Measurements from ENCODE around the gene FRMD6. TPM values are rescaled to one million over a fixed set of nuclear protein-coding genes. Genes with fewer than 3 reads are reported as not detected.

Gene FRMD6
- total RNA-seq, 1 experiment from 2014 or later = 40.7 TPM

GRCh38 chr14:51711505-51711904 lies 59.8 kb downstream of the FRMD6 start:
- H3K27ac ChIP-seq (ENCODE audit: low read length) = no peak overlapping the region
- in situ Hi-C loops (cut with HindIII; ENCODE audit: low pct_unique_long_range_greater_than_20kb, low sequenced_read_pairs) = no loop called here
- no peak for DNase-seq (ENCODE audit: low read depth, low spot score)
- BruUV-seq (replicated peaks) = no TSS peak
- TF ChIP-seq CTCF (IDR thresholded peaks at IDR 0.05) (no peak), TCF7L2 (IDR thresholded peaks at IDR 0.05; ENCODE audit: low read depth, low read length) (no peak), POLR2AphosphoS5 (IDR thresholded peaks at IDR 0.05; ENCODE audit: low read depth, low read length) (no peak), SIN3A (IDR thresholded peaks at IDR 0.05; ENCODE audit: borderline replicate concordance, insufficient read depth, low read depth, low read length) (no peak), REST (IDR thresholded peaks at IDR 0.05; ENCODE audit: insufficient read depth in 1 of 2, low read depth in 2 of 2, low read length in 1 of 2) (no peak)
- H3K9me3 ChIP-seq (ENCODE audit: control insufficient read depth, insufficient read depth, low read depth, low read length) = no peaks in the 10 kb centered on the region
- H3K4me3 ChIP-seq (ENCODE audit: low read depth in 2 of 2, low read length in 2 of 2) = no peak overlapping the region
- no peak for ATAC-seq
- H3K36me3 ChIP-seq (ENCODE audit: control insufficient read depth, insufficient read depth, low read length) = peaks cover 16% of the 10 kb centered on the region
- CTCF ChIA-PET = no interaction called here
- H3K4me1 ChIP-seq (ENCODE audit: control insufficient read depth, insufficient read depth, low read length) = no peaks in the 10 kb centered on the region
- intact Hi-C loops (cut with micrococcal nuclease; ENCODE audit: unreplicated experiment) = no loop called here
- POLR2A ChIA-PET = no interaction called here
- H3K27me3 ChIP-seq (ENCODE audit: control insufficient read depth, insufficient read depth, low read length) = no peaks in the 10 kb centered on the region

- no TSS peak for BruUV-seq (replicated peaks)
- intact Hi-C loops (cut with micrococcal nuclease; ENCODE audit: unreplicated experiment) = no loop called here
- ATAC-seq (no peak), DNase-seq (ENCODE audit: low read depth, low spot score) (no peak)
- TF ChIP-seq REST (IDR thresholded peaks at IDR 0.05; ENCODE audit: insufficient read depth in 1 of 2, low read depth in 2 of 2, low read length in 1 of 2) = no peak
- TF ChIP-seq TCF7L2 (IDR thresholded peaks at IDR 0.05; ENCODE audit: low read depth, low read length) = no peak
- no peak for TF ChIP-seq SIN3A (IDR thresholded peaks at IDR 0.05; ENCODE audit: borderline replicate concordance, insufficient read depth, low read depth, low read length)
- TF ChIP-seq CTCF (IDR thresholded peaks at IDR 0.05) = no peak
- no peak for TF ChIP-seq POLR2AphosphoS5 (IDR thresholded peaks at IDR 0.05; ENCODE audit: low read depth, low read length)
- ChIA-PET CTCF (no interaction called here), POLR2A (no interaction called here)
- in situ Hi-C loops (cut with HindIII; ENCODE audit: low pct_unique_long_range_greater_than_20kb, low sequenced_read_pairs) = no loop called here
- Histone ChIP-seq H3K9me3 (ENCODE audit: control insufficient read depth, insufficient read depth, low read depth, low read length) (no peaks in the 10 kb centered on the region), H3K4me1 (ENCODE audit: control insufficient read depth, insufficient read depth, low read length) (no peaks in the 10 kb centered on the region), H3K4me3 (ENCODE audit: low read depth in 2 of 2, low read length in 2 of 2) (no peak overlapping the region), H3K27me3 (ENCODE audit: control insufficient read depth, insufficient read depth, low read length) (no peaks in the 10 kb centered on the region), H3K36me3 (ENCODE audit: control insufficient read depth, insufficient read depth, low read length) (peaks cover 24% of the 10 kb centered on the region), H3K27ac (ENCODE audit: low read length) (no peak overlapping the region)
These were observed 63.5 kb downstream of the FRMD6 start for GRCh38 chr14:51715250-51715649.

Measured in Panc1 (cell line).